WTC11 (cell line): ENCODE results near the gene SLC25A48. TPM values are rescaled to one million over a fixed set of nuclear protein-coding genes. Genes with fewer than 3 reads are reported as not detected.

ENCODE experiments used
- ATAC-seq: fragments of 200-7000 bp; cut with Tn5 transposase; 2 replicates; pipeline ENCODE4 v1.10.0; 2021; ENCODE audit warnings: mild to moderate bottlenecking, moderate library complexity
- CTCF ChIA-PET: fragments of 300-600 bp; sonication (Branson Sonifier 250); formaldehyde crosslinking; loops from one replicate; lab custom pipeline; 2021; ENCODE audit warnings: antibody characterized with exemption; lab: Charles Lee
- POLR2A ChIA-PET: fragments of 350-600 bp; sonication (Branson Sonifier 250); formaldehyde crosslinking; loops from one replicate; lab custom pipeline; 2021; ENCODE audit warnings: antibody characterized with exemption; lab: Charles Lee
- DNase-seq: peaks from one replicate; pipeline ENCODE4 v3.0.0; 2021; ENCODE audit warnings: low spot score
- H3K27ac Mint-ChIP-seq: 2 replicates; pipeline ENCODE4 v1.8.0; 2021; ENCODE audit warnings: mixed read lengths
- H3K27me3 Mint-ChIP-seq: 2 replicates; pipeline ENCODE4 v1.8.0; 2021; ENCODE audit warnings: low read depth, mild to moderate bottlenecking, moderate library complexity, mixed read lengths
- H3K36me3 Mint-ChIP-seq: 2 replicates; pipeline ENCODE4 v1.8.0; 2021; ENCODE audit warnings: mixed read lengths
- H3K4me1 Mint-ChIP-seq: 2 replicates; pipeline ENCODE4 v1.8.0; 2022; ENCODE audit warnings: mixed read lengths
- H3K4me3 Mint-ChIP-seq: 2 replicates; pipeline ENCODE4 v1.8.0; 2021; ENCODE audit warnings: mild to moderate bottlenecking, moderate library complexity, mixed read lengths
- H3K9me3 Mint-ChIP-seq: 2 replicates; pipeline ENCODE4 v1.8.0; 2021; ENCODE audit warnings: mixed read lengths
- ATF1 ChIP-seq: sonication (generic); formaldehyde crosslinking; IDR thresholded peaks from 2 replicates; pipeline ENCODE4 v1.8.1; 2023; ENCODE audit warnings: mild to moderate bottlenecking, moderate library complexity, missing genetic modification reagents
- ATF2 ChIP-seq: sonication (generic); formaldehyde crosslinking; IDR thresholded peaks from 2 replicates; pipeline ENCODE4 v1.8.1; 2022; ENCODE audit warnings: low read depth, missing genetic modification reagents, borderline replicate concordance
- MAX ChIP-seq: sonication (generic); formaldehyde crosslinking; IDR thresholded peaks from 2 replicates; pipeline ENCODE4 v1.8.0; 2022; ENCODE audit warnings: mild to moderate bottlenecking, missing genetic modification reagents
- NFATC4 ChIP-seq: fragments of 250-450 bp; sonication (Bioruptor Pico); IDR thresholded peaks from 2 replicates; pipeline ENCODE4 v1.9.0; 2021; ENCODE audit warnings: mild to moderate bottlenecking
- NFE2L1 ChIP-seq: sonication (generic); formaldehyde crosslinking; IDR thresholded peaks from 2 replicates; pipeline ENCODE4 v1.8.1; 2023; ENCODE audit warnings: missing genetic modification reagents
- NR1H2 ChIP-seq: sonication (generic); formaldehyde crosslinking; IDR thresholded peaks from 2 replicates; pipeline ENCODE4 v1.9.0; 2021; ENCODE audit warnings: mild to moderate bottlenecking, moderate library complexity, missing genetic modification reagents
- PRRX2 ChIP-seq: fragments of 250-450 bp; sonication (Bioruptor Pico); IDR thresholded peaks from 2 replicates; pipeline ENCODE4 v1.8.0; 2021; ENCODE audit warnings: mild to moderate bottlenecking
- USF1 ChIP-seq: sonication (generic); formaldehyde crosslinking; IDR thresholded peaks from 2 replicates; pipeline ENCODE4 v1.8.0; 2022; ENCODE audit warnings: mild to moderate bottlenecking, missing genetic modification reagents
- ZNF138 ChIP-seq: sonication (generic); formaldehyde crosslinking; conservative IDR thresholded peaks from 2 replicates; pipeline ENCODE4 v1.8.1; 2022; ENCODE audit warnings: mild to moderate bottlenecking, moderate library complexity, missing genetic modification reagents
- ZNF396 ChIP-seq: fragments of 250-450 bp; sonication (Bioruptor Pico); IDR thresholded peaks from 2 replicates; pipeline ENCODE4 v1.8.0; 2021; ENCODE audit warnings: mild to moderate bottlenecking, moderate library complexity, borderline replicate concordance
- ZNF423 ChIP-seq: fragments of 250-450 bp; sonication (Bioruptor Pico); IDR thresholded peaks from 2 replicates; pipeline ENCODE4 v2.1.2; 2022; ENCODE audit warnings: mild to moderate bottlenecking, moderate library complexity
- total RNA-seq: library from RNA; stranded (reverse); gene quantifications from 3 replicates; pipeline ENCODE4 v1.2.3, GENCODE V29; 2021
- TF ChIP-seq, protein P1 (sequence below): sonication (generic); formaldehyde crosslinking; IDR thresholded peaks from 2 replicates; pipeline ENCODE4 v1.8.1; 2023; ENCODE audit warnings: mild to moderate bottlenecking, moderate library complexity, missing genetic modification reagents
- TF ChIP-seq, protein P2 (sequence below): fragments of 250-450 bp; sonication (Bioruptor Pico); IDR thresholded peaks from 2 replicates; pipeline ENCODE4 v1.9.0; 2021; ENCODE audit warnings: mild to moderate bottlenecking
- TF ChIP-seq, protein P3 (sequence below): sonication (generic); formaldehyde crosslinking; IDR thresholded peaks from 2 replicates; pipeline ENCODE4 v1.8.1; 2023; ENCODE audit warnings: mild to moderate bottlenecking, missing genetic modification reagents
- TF ChIP-seq, protein P4 (sequence below): sonication (generic); formaldehyde crosslinking; IDR thresholded peaks from 2 replicates; pipeline ENCODE4 v1.8.1; 2023; ENCODE audit warnings: mild to moderate bottlenecking, missing genetic modification reagents, moderate library complexity
- TF ChIP-seq, protein P5 (sequence below): sonication (generic); formaldehyde crosslinking; IDR thresholded peaks from 2 replicates; pipeline ENCODE4 v1.8.1; 2022; ENCODE audit warnings: mild to moderate bottlenecking, moderate library complexity, missing genetic modification reagents

SLC25A48 gene
- total RNA-seq, 1 experiment from 2014 or later: 1.1 TPM

- no peaks in the 10 kb centered on the region for H3K36me3 Mint-ChIP-seq
- ATAC-seq: no peak
- H3K27ac Mint-ChIP-seq: no peak overlapping the region
- POLR2A ChIA-PET: no interaction called here
- CTCF ChIA-PET: no interaction called here
- TF ChIP-seq ZNF138 (CRISPR knock-in tag): no peak
- no peak for TF ChIP-seq ATF2
- TF ChIP-seq, protein P1, sequence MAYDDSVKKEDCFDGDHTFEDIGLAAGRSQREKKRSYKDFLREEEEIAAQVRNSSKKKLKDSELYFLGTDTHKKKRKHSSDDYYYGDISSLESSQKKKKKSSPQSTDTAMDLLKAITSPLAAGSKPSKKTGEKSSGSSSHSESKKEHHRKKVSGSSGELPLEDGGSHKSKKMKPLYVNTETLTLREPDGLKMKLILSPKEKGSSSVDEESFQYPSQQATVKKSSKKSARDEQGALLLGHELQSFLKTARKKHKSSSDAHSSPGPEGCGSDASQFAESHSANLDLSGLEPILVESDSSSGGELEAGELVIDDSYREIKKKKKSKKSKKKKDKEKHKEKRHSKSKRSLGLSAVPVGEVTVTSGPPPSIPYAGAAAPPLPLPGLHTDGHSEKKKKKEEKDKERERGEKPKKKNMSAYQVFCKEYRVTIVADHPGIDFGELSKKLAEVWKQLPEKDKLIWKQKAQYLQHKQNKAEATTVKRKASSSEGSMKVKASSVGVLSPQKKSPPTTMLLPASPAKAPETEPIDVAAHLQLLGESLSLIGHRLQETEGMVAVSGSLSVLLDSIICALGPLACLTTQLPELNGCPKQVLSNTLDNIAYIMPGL: no peak
- TF ChIP-seq, protein P2, sequence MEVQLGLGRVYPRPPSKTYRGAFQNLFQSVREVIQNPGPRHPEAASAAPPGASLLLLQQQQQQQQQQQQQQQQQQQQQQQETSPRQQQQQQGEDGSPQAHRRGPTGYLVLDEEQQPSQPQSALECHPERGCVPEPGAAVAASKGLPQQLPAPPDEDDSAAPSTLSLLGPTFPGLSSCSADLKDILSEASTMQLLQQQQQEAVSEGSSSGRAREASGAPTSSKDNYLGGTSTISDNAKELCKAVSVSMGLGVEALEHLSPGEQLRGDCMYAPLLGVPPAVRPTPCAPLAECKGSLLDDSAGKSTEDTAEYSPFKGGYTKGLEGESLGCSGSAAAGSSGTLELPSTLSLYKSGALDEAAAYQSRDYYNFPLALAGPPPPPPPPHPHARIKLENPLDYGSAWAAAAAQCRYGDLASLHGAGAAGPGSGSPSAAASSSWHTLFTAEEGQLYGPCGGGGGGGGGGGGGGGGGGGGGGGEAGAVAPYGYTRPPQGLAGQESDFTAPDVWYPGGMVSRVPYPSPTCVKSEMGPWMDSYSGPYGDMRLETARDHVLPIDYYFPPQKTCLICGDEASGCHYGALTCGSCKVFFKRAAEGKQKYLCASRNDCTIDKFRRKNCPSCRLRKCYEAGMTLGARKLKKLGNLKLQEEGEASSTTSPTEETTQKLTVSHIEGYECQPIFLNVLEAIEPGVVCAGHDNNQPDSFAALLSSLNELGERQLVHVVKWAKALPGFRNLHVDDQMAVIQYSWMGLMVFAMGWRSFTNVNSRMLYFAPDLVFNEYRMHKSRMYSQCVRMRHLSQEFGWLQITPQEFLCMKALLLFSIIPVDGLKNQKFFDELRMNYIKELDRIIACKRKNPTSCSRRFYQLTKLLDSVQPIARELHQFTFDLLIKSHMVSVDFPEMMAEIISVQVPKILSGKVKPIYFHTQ (CRISPR knock-in tag): no peak
- TF ChIP-seq ZNF396 (CRISPR knock-in tag): no peak
- TF ChIP-seq, protein P3, sequence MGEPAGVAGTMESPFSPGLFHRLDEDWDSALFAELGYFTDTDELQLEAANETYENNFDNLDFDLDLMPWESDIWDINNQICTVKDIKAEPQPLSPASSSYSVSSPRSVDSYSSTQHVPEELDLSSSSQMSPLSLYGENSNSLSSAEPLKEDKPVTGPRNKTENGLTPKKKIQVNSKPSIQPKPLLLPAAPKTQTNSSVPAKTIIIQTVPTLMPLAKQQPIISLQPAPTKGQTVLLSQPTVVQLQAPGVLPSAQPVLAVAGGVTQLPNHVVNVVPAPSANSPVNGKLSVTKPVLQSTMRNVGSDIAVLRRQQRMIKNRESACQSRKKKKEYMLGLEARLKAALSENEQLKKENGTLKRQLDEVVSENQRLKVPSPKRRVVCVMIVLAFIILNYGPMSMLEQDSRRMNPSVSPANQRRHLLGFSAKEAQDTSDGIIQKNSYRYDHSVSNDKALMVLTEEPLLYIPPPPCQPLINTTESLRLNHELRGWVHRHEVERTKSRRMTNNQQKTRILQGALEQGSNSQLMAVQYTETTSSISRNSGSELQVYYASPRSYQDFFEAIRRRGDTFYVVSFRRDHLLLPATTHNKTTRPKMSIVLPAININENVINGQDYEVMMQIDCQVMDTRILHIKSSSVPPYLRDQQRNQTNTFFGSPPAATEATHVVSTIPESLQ (CRISPR knock-in tag): no peak
- TF ChIP-seq, protein P4, sequence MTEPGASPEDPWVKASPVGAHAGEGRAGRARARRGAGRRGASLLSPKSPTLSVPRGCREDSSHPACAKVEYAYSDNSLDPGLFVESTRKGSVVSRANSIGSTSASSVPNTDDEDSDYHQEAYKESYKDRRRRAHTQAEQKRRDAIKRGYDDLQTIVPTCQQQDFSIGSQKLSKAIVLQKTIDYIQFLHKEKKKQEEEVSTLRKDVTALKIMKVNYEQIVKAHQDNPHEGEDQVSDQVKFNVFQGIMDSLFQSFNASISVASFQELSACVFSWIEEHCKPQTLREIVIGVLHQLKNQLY (CRISPR knock-in tag): no peak
- no peak for TF ChIP-seq MAX (CRISPR knock-in tag)
- no peak for TF ChIP-seq NR1H2 (CRISPR knock-in tag)
- no peak for TF ChIP-seq NFATC4 (CRISPR knock-in tag)
- TF ChIP-seq USF1 (CRISPR knock-in tag): no peak
- no peak for TF ChIP-seq ATF1
- TF ChIP-seq ZNF423 (CRISPR knock-in tag): no peak
- no peak for TF ChIP-seq PRRX2 (CRISPR knock-in tag)
- TF ChIP-seq, all 79 proteins: peak for 0
- DNase-seq: no peak
- peaks cover 16% of the 10 kb centered on the region for H3K9me3 Mint-ChIP-seq
- H3K4me3 Mint-ChIP-seq: no peak overlapping the region
- H3K27me3 Mint-ChIP-seq: peaks cover 7% of the 10 kb centered on the region; the same call in 1 of the 2 replicates
- peaks cover 11% of the 10 kb centered on the region for H3K4me1 Mint-ChIP-seq
Observed at GRCh38 chr5:135814812-135815211, 19.7 kb upstream of the SLC25A48 start.

DNA sequence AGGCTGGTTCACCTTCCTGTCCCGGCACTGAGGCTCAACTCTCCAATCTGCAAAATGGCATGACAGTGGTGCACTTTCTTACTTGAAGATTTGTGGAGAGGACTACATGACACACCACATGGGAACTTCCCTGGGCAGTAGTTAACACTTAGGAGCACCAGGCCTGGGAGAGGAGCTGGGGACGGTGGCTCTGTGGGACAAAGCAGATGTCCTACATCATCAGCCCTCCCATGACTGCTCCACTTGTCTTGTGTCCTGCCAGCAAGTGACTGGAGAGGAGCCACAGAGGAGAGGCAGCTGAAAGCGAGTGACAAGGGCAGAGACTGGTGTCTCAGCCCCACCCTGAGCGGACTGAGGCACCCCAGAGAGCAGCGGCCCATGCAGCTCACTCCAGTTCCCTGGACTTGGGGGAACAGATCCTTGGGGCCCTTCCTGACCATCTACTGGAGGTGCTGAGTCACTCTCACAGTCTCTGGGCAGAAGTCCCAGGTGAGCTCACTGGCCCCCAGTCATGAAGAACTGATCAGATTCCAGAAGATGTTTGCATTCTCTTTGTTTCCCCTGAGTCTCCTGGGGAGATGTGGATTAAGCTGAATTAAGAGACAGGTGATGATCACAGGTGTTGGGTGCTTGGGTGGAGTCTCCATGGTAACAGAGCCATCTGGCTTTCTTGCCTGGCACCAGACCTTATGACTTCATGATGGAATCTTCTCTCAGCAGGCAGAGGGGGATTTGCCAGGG, 13.2 kb upstream of the SLC25A48 start:
- Mint-ChIP-seq H3K27me3 (peaks cover 2% of the 10 kb centered on the region; the same call in 1 of the 2 replicates), H3K27ac (no peak overlapping the region), H3K36me3 (no peaks in the 10 kb centered on the region), H3K9me3 (peaks cover 17% of the 10 kb centered on the region), H3K4me1 (peaks cover 21% of the 10 kb centered on the region), H3K4me3 (no peak overlapping the region)
- ATAC-seq: peak; percentile 80
- CTCF ChIA-PET: interaction anchor here (0.6 to 2.9 kb wide), 5 partner anchors 9 to 1754 kb away, joined by 4 to 13 read pairs (median 9); partner anchors contain the start of gene SLC25A48
- TF ChIP-seq ZNF423 (CRISPR knock-in tag): peak; percentile 79
- TF ChIP-seq, protein P5, sequence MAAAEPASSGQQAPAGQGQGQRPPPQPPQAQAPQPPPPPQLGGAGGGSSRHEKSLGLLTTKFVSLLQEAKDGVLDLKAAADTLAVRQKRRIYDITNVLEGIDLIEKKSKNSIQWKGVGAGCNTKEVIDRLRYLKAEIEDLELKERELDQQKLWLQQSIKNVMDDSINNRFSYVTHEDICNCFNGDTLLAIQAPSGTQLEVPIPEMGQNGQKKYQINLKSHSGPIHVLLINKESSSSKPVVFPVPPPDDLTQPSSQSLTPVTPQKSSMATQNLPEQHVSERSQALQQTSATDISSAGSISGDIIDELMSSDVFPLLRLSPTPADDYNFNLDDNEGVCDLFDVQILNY (CRISPR knock-in tag): no peak
- peak; percentile 78; the same call in 1 of the 2 replicates for TF ChIP-seq NFE2L1 (CRISPR knock-in tag)
- POLR2A ChIA-PET: interaction anchor here (0.7 kb wide), 1 partner anchor 11 kb away, joined by 4 read pairs; no protein-coding TSS in a partner anchor
- no peak for DNase-seq
